Neural cell (in vitro differentiated cells): ENCODE data around the gene SMAD4. TPM values are rescaled to one million over a fixed set of nuclear protein-coding genes. Genes with fewer than 3 reads are reported as not detected.

ENCODE experiments used
- H2AFZ ChIP-seq: fragments of 200-600, 300-800 bp; sonication (generic), shearing (Covaris generic); 2 replicates; pipeline ENCODE4 v1.6.0; 2014; ENCODE audit warnings: low read depth, mild to moderate bottlenecking, antibody characterized with exemption, low read length, moderate library complexity
- H3F3A ChIP-seq: fragments of 200-600 bp; shearing (Covaris generic); 2 replicates; pipeline ENCODE4 v1.6.1; 2016; ENCODE audit warnings: mild to moderate bottlenecking, moderate library complexity, mixed read lengths, antibody characterized with exemption, low read length; ENCODE audit not compliant: insufficient read depth, poor library complexity, severe bottlenecking
- H3K27ac ChIP-seq: fragments of 200-600, 300-800 bp; sonication (generic), shearing (Covaris generic); 2 replicates; pipeline ENCODE4 v1.5.1; 2014; ENCODE audit warnings: mild to moderate bottlenecking, low read length, moderate library complexity
- H3K27me3 ChIP-seq: fragments of 300-800, 200-600 bp; sonication (generic), shearing (Covaris generic); 2 replicates; pipeline ENCODE4 v1.6.0; 2014; ENCODE audit warnings: mild to moderate bottlenecking, low read depth, low read length, moderate library complexity; ENCODE audit not compliant: insufficient read depth
- H3K36me3 ChIP-seq: fragments of 300-800, 200-600 bp; sonication (generic), shearing (Covaris generic); 2 replicates; pipeline ENCODE4 v1.5.1; 2014; ENCODE audit warnings: mild to moderate bottlenecking, antibody characterized with exemption, low read length, moderate library complexity; ENCODE audit not compliant: insufficient read depth
- H3K4me2 ChIP-seq: fragments of 300-800, 200-600 bp; sonication (generic), shearing (Covaris generic); 2 replicates; pipeline ENCODE4 v1.6.0; 2014; ENCODE audit warnings: mild to moderate bottlenecking, low read length
- H3K4me3 ChIP-seq: fragments of 300-800, 200-600 bp; sonication (generic), shearing (Covaris generic); 2 replicates; pipeline ENCODE4 v1.5.1; 2014; ENCODE audit warnings: mild to moderate bottlenecking, low read length, moderate library complexity
- H3K79me2 ChIP-seq: fragments of 200-600 bp; shearing (Covaris generic); replicated peaks from 2 replicates; pipeline ENCODE4 v1.6.0; 2014; ENCODE audit warnings: mild to moderate bottlenecking, low read length, moderate library complexity; ENCODE audit not compliant: insufficient read depth
- H3K9ac ChIP-seq: fragments of 300-800, 200-600 bp; sonication (generic), shearing (Covaris generic); 2 replicates; pipeline ENCODE4 v1.6.1; 2016; ENCODE audit warnings: mild to moderate bottlenecking, low read length, mixed read lengths
- H3K9me2 ChIP-seq: fragments of 200-600 bp; shearing (Covaris generic); 2 replicates; pipeline ENCODE4 v1.6.1; 2016; ENCODE audit warnings: mild to moderate bottlenecking, low read length, mixed read lengths; ENCODE audit not compliant: insufficient read depth
- H3K9me3 ChIP-seq: fragments of 200-600, 300-800 bp; sonication (generic), shearing (Covaris generic); 2 replicates; pipeline ENCODE4 v1.6.1; 2016; ENCODE audit warnings: mild to moderate bottlenecking, mixed run types, low read length, moderate library complexity, mixed read lengths
- H4K20me1 ChIP-seq: fragments of 200-600 bp; shearing (Covaris generic); 2 replicates; pipeline ENCODE4 v1.6.1; 2016; ENCODE audit warnings: mild to moderate bottlenecking, mixed run types; ENCODE audit not compliant: insufficient read depth
- EP300 ChIP-seq: fragments of 450-650 bp; conservative IDR thresholded peaks from 2 replicates; pipeline ENCODE4 v1.6.1; 2014; ENCODE audit warnings: antibody characterized with exemption, mild to moderate bottlenecking, moderate library complexity; ENCODE audit not compliant: poor library complexity, severe bottlenecking
- EZH2 ChIP-seq: fragments of 200-600, 300-800 bp; shearing (Covaris generic), sonication (generic); IDR thresholded peaks from 2 replicates; pipeline ENCODE4 v1.6.1; 2014; ENCODE audit warnings: antibody characterized with exemption, low read length, borderline replicate concordance, mild to moderate bottlenecking; ENCODE audit not compliant: insufficient read depth, poor library complexity, severe bottlenecking
- MXI1 ChIP-seq: fragments of 450-650 bp; conservative IDR thresholded peaks from 2 replicates; pipeline ENCODE4 v1.6.1; 2014; ENCODE audit warnings: antibody characterized with exemption, mild to moderate bottlenecking; ENCODE audit not compliant: poor library complexity, severe bottlenecking
- POLR2AphosphoS5 ChIP-seq: IDR thresholded peaks from 2 replicates; pipeline ENCODE4 v1.6.1; 2012
- RAD21 ChIP-seq: fragments of 450-650 bp; conservative IDR thresholded peaks from 2 replicates; pipeline ENCODE4 v1.6.1; 2014; ENCODE audit warnings: antibody characterized with exemption, mild to moderate bottlenecking, moderate library complexity
- SMC3 ChIP-seq: fragments of 450-650 bp; conservative IDR thresholded peaks from 2 replicates; pipeline ENCODE4 v1.6.1; 2014; ENCODE audit warnings: antibody characterized with exemption, mild to moderate bottlenecking, moderate library complexity; ENCODE audit not compliant: poor library complexity
- TAF1 ChIP-seq: IDR thresholded peaks from 2 replicates; pipeline ENCODE4 v1.6.1; 2012; ENCODE audit warnings: low read depth
- polyA plus RNA-seq: library from polyadenylated mRNA; depleted of rRNA; stranded (reverse); fragments of >200 nt; gene quantifications from 2 replicates; pipeline ENCODE4 v1.2.3, GENCODE V29; 2014
- TF ChIP-seq, protein P1 (sequence below): fragments of 450-650 bp; IDR thresholded peaks from 2 replicates; pipeline ENCODE4 v1.5.1; 2014; ENCODE audit warnings: antibody characterized with exemption, mild to moderate bottlenecking, moderate library complexity; ENCODE audit not compliant: poor library complexity, severe bottlenecking
- TF ChIP-seq, protein P2 (sequence below): IDR thresholded peaks from 2 replicates; pipeline ENCODE4 v1.6.1; 2012; ENCODE audit warnings: borderline replicate concordance

SMAD4 gene
- polyA plus RNA-seq, 1 donor from 2014 or later: 40.2 TPM

- H3K9ac ChIP-seq: no peak overlapping the region
- H4K20me1 ChIP-seq: no peaks in the 10 kb centered on the region
- H3K27me3 ChIP-seq: no peaks in the 10 kb centered on the region
- TF ChIP-seq TAF1 (no peak), MXI1 (no peak), RAD21 (no peak), POLR2AphosphoS5 (no peak), EZH2 (no peak), SMC3 (no peak), EP300 (no peak)
- TF ChIP-seq, protein P1, sequence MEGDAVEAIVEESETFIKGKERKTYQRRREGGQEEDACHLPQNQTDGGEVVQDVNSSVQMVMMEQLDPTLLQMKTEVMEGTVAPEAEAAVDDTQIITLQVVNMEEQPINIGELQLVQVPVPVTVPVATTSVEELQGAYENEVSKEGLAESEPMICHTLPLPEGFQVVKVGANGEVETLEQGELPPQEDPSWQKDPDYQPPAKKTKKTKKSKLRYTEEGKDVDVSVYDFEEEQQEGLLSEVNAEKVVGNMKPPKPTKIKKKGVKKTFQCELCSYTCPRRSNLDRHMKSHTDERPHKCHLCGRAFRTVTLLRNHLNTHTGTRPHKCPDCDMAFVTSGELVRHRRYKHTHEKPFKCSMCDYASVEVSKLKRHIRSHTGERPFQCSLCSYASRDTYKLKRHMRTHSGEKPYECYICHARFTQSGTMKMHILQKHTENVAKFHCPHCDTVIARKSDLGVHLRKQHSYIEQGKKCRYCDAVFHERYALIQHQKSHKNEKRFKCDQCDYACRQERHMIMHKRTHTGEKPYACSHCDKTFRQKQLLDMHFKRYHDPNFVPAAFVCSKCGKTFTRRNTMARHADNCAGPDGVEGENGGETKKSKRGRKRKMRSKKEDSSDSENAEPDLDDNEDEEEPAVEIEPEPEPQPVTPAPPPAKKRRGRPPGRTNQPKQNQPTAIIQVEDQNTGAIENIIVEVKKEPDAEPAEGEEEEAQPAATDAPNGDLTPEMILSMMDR: no peak
- TF ChIP-seq, protein P2, sequence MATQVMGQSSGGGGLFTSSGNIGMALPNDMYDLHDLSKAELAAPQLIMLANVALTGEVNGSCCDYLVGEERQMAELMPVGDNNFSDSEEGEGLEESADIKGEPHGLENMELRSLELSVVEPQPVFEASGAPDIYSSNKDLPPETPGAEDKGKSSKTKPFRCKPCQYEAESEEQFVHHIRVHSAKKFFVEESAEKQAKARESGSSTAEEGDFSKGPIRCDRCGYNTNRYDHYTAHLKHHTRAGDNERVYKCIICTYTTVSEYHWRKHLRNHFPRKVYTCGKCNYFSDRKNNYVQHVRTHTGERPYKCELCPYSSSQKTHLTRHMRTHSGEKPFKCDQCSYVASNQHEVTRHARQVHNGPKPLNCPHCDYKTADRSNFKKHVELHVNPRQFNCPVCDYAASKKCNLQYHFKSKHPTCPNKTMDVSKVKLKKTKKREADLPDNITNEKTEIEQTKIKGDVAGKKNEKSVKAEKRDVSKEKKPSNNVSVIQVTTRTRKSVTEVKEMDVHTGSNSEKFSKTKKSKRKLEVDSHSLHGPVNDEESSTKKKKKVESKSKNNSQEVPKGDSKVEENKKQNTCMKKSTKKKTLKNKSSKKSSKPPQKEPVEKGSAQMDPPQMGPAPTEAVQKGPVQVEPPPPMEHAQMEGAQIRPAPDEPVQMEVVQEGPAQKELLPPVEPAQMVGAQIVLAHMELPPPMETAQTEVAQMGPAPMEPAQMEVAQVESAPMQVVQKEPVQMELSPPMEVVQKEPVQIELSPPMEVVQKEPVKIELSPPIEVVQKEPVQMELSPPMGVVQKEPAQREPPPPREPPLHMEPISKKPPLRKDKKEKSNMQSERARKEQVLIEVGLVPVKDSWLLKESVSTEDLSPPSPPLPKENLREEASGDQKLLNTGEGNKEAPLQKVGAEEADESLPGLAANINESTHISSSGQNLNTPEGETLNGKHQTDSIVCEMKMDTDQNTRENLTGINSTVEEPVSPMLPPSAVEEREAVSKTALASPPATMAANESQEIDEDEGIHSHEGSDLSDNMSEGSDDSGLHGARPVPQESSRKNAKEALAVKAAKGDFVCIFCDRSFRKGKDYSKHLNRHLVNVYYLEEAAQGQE: no peak
- no peak overlapping the region for H2AFZ ChIP-seq
- no peaks in the 10 kb centered on the region for H3K79me2 ChIP-seq
- no peak overlapping the region for H3K27ac ChIP-seq
- H3K4me2 ChIP-seq: no peak overlapping the region
- no peaks in the 10 kb centered on the region for H3K9me2 ChIP-seq
- H3K36me3 ChIP-seq: no peaks in the 10 kb centered on the region
- no peaks in the 10 kb centered on the region for H3K9me3 ChIP-seq
- no peaks in the 10 kb centered on the region for H3F3A ChIP-seq
- no peak overlapping the region for H3K4me3 ChIP-seq
These were observed 40.3 kb upstream of the SMAD4 start for GRCh38 chr18:50989711-50990110.

DNA sequence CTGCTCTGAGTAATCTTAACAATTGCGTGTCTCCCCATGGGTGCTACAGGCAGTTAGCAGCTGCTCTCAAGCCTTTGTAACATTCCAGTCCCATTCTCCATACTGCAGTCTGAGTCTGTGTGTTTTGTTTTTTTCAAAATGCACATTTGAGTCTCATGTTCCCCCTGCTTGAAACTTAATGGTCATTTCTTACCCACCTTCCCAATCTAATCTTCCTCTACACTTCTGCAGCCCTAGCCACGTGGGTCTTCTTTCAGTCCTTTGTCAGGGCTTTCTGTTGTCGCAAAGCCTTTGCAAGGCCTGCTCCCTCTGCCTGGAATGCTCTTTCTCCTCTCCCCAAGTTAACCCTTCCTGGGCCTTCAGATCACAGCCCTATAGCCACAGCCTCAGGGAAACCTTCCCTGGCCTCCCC lies 37.7 kb upstream of the SMAD4 start:
- no peak overlapping the region for H3K4me3 ChIP-seq
- H3K9ac ChIP-seq: no peak overlapping the region
- no peaks in the 10 kb centered on the region for H3F3A ChIP-seq
- TF ChIP-seq, protein P1: no peak
- TF ChIP-seq EZH2: no peak
- no peak for TF ChIP-seq RAD21
- H3K4me2 ChIP-seq: no peak overlapping the region
- no peaks in the 10 kb centered on the region for H3K27me3 ChIP-seq
- H4K20me1 ChIP-seq: no peaks in the 10 kb centered on the region
- no peak overlapping the region for H3K27ac ChIP-seq
- no peak overlapping the region for H2AFZ ChIP-seq
- H3K36me3 ChIP-seq: no peaks in the 10 kb centered on the region
- no peaks in the 10 kb centered on the region for H3K79me2 ChIP-seq
- no peaks in the 10 kb centered on the region for H3K9me2 ChIP-seq
- H3K9me3 ChIP-seq: no peaks in the 10 kb centered on the region
